K562 (cell line): ENCODE results near the gene GRB2. TPM values are rescaled to one million over a fixed set of nuclear protein-coding genes. Genes with fewer than 3 reads are reported as not detected.

Source experiments
- ATAC-seq: fragments of 200-7000 bp; cut with Tn5 transposase; 3 replicates; pipeline ENCODE4 v1.9.1; 2020; ENCODE audit warnings: moderate library complexity
- BruUV-seq: library from RNA; stranded (reverse); fragments of 400-500 nt; replicated peaks from 2 replicates; lab custom pipeline; 2021; lab: Mats Ljungman, UMichigan
- CTCF ChIA-PET: fragments of 300-600 bp; formaldehyde crosslinking; extraction: SDS; loops from one replicate; lab custom pipeline; 2021; ENCODE audit warnings: low intra/inter-chr PET ratio; lab: Yijun Ruan, JAX
- POLR2A ChIA-PET: fragments of 300-600, 350-650 bp; sonication (Branson Sonifier 250); formaldehyde crosslinking; extraction: SDS; loops from one replicate; lab custom pipeline; 2021; ENCODE audit warnings: antibody characterized with exemption, inconsistent platforms; lab: Yijun Ruan, JAX
- DNase-seq, 4 experiments: peaks; one replicate each; pipeline versions ENCODE4 v3.0.0 to v3.0.0-alpha.2; 2011 to 2018; ENCODE audit warnings: low spot score in 3 of 4, mixed read lengths in 3 of 4; ENCODE audit errors: extremely low read depth in 1 of 4
- FAIRE-seq: peaks from 2 replicates; lab custom pipeline; 2011; peaks lifted over from hg19 to GRCh38; lab: Jason Lieb, UNC
- H2AFZ ChIP-seq: 2 replicates; pipeline ENCODE4 v1.6.0; 2011; ENCODE audit warnings: low read depth, low read length, control low read depth, inconsistent platforms
- H3K27ac ChIP-seq: fragments of 200-600 bp; 3 replicates; pipeline ENCODE4 v1.8.0; 2011; ENCODE audit warnings: low read depth, mild to moderate bottlenecking, control low read depth, inconsistent platforms, low read length, moderate library complexity, mixed read lengths; ENCODE audit errors: extremely low read depth
- H3K27me3 ChIP-seq, 2 experiments: fragments of 300-600 bp in 1 of 2; 2 replicates in 1 of 2; 3 replicates in 1 of 2; pipeline versions ENCODE4 v1.6.0 to v1.8.0; 2011; ENCODE audit warnings: inconsistent platforms in 2 of 2, low read length in 2 of 2, mild to moderate bottlenecking in 1 of 2, mixed read lengths in 1 of 2, moderate library complexity in 1 of 2; ENCODE audit not compliant: control insufficient read depth in 2 of 2, insufficient read depth in 2 of 2
- H3K36me3 ChIP-seq: fragments of 300-600 bp; 3 replicates; pipeline ENCODE4 v1.8.0; 2011; ENCODE audit warnings: mild to moderate bottlenecking, low read length, inconsistent platforms; ENCODE audit not compliant: control insufficient read depth, insufficient read depth
- H3K4me1 ChIP-seq, 2 experiments: fragments of 200-600 bp in 1 of 2; replicated peaks in 1 of 2; 2 replicates in 1 of 2; 3 replicates in 1 of 2; pipeline versions ENCODE4 v1.5.1 to v1.8.0; 2011; ENCODE audit warnings: inconsistent platforms in 2 of 2, low read length in 2 of 2, mild to moderate bottlenecking in 1 of 2, mixed read lengths in 1 of 2, moderate library complexity in 1 of 2; ENCODE audit not compliant: control insufficient read depth in 2 of 2, insufficient read depth in 2 of 2
- H3K4me2 ChIP-seq: 2 replicates; pipeline ENCODE4 v1.6.1; 2011; ENCODE audit warnings: low read length, control low read depth, inconsistent platforms, mixed read lengths; ENCODE audit not compliant: insufficient read depth
- H3K4me3 ChIP-seq: fragments of 200-600 bp; sonication (generic), shearing (Covaris generic); 2 replicates; pipeline ENCODE4 v1.5.1; 2016; ENCODE audit warnings: control low read depth, inconsistent platforms
- H3K79me2 ChIP-seq: fragments of 200-600 bp; 3 replicates; pipeline ENCODE4 v1.8.0; 2011; ENCODE audit warnings: low read length, inconsistent platforms; ENCODE audit not compliant: control insufficient read depth, insufficient read depth
- H3K9ac ChIP-seq, 2 experiments: 2 replicates each; pipeline versions ENCODE4 v1.6.0 to v1.6.1; 2011; ENCODE audit warnings: low read depth in 2 of 2, low read length in 2 of 2, control low read depth in 1 of 2, inconsistent platforms in 1 of 2, mild to moderate bottlenecking in 1 of 2, mixed read lengths in 1 of 2; ENCODE audit not compliant: insufficient read depth in 1 of 2
- H3K9me1 ChIP-seq: one replicate; pipeline ENCODE4 v1.6.0; 2011; ENCODE audit warnings: inconsistent platforms, mild to moderate bottlenecking, low read length, moderate library complexity; ENCODE audit not compliant: control insufficient read depth, insufficient read depth
- H3K9me3 ChIP-seq: replicated peaks from 2 replicates; pipeline ENCODE4 v1.5.1; 2011; ENCODE audit warnings: low read depth, low read length, inconsistent platforms; ENCODE audit not compliant: control insufficient read depth, insufficient read depth
- H4K20me1 ChIP-seq: replicated peaks from 2 replicates; pipeline ENCODE4 v1.6.1; 2011; ENCODE audit warnings: low read length, inconsistent platforms, mixed read lengths; ENCODE audit not compliant: control insufficient read depth, insufficient read depth
- ATF7 ChIP-seq: fragments of 450-650 bp; IDR thresholded peaks from 2 replicates; pipeline ENCODE4 v1.7.1; 2014; ENCODE audit warnings: mild to moderate bottlenecking, moderate library complexity
- CTBP1 ChIP-seq: fragments of 450-650 bp; IDR thresholded peaks from 2 replicates; pipeline ENCODE4 v1.6.1; 2016; ENCODE audit warnings: borderline replicate concordance
- CUX1 ChIP-seq: fragments of 200-800 bp; sonication (Bioruptor generic); IDR thresholded peaks from 2 replicates; pipeline ENCODE4 v1.6.1; 2016; ENCODE audit warnings: missing genetic modification characterization, missing compliant biosample characterization
- FOS ChIP-seq: IDR thresholded peaks from 3 replicates; pipeline ENCODE4 v1.6.1; 2011; ENCODE audit not compliant: insufficient read length; ENCODE audit errors: extremely low read depth
- FOXJ3 ChIP-seq: sonication (generic); formaldehyde crosslinking; IDR thresholded peaks from 2 replicates; pipeline ENCODE4 v1.4.0; 2020; ENCODE audit warnings: mild to moderate bottlenecking, missing genetic modification reagents
- FOXP1 ChIP-seq: sonication (generic); formaldehyde crosslinking; IDR thresholded peaks from 2 replicates; pipeline ENCODE4 v1.8.0; 2022; ENCODE audit warnings: mild to moderate bottlenecking, missing genetic modification reagents
- GATAD2B ChIP-seq: fragments of 450-650 bp; IDR thresholded peaks from 2 replicates; pipeline ENCODE4 v1.6.1; 2017; ENCODE audit warnings: mild to moderate bottlenecking, borderline replicate concordance
- HLTF ChIP-seq: fragments of 450-650 bp; IDR thresholded peaks from 2 replicates; pipeline ENCODE4 v1.6.1; 2016
- KDM2B ChIP-seq: fragments of 250-450 bp; sonication (Bioruptor Pico); IDR thresholded peaks from 2 replicates; pipeline ENCODE4 v1.8.0; 2021; ENCODE audit warnings: mild to moderate bottlenecking, moderate library complexity
- MCM7 ChIP-seq, 2 experiments: fragments of 450-650 bp; IDR thresholded peaks; 2 replicates each; pipeline ENCODE4 v1.6.1; 2016 to 2018
- NR4A1 ChIP-seq, 2 experiments: fragments of 250-450 bp in 1 of 2; fragments of 450-650 bp in 1 of 2; sonication (Bioruptor Pico) in 1 of 2; IDR thresholded peaks; 2 replicates each; pipeline versions ENCODE4 v1.4.0 to v1.6.1; 2016 to 2020; ENCODE audit warnings: mild to moderate bottlenecking in 2 of 2, missing compliant biosample characterization in 1 of 2, missing genetic modification characterization in 1 of 2, moderate library complexity in 1 of 2
- STAG1 ChIP-seq: sonication (generic); formaldehyde crosslinking; IDR thresholded peaks from 2 replicates; pipeline ENCODE4 v1.5.0; 2020; ENCODE audit warnings: missing genetic modification reagents, borderline replicate concordance
- TCF7 ChIP-seq: sonication (generic); IDR thresholded peaks from 2 replicates; pipeline ENCODE4 v1.6.1; 2016; ENCODE audit warnings: antibody characterized with exemption, borderline replicate concordance
- ZKSCAN3 ChIP-seq: fragments of 250-450 bp; sonication (Bioruptor Pico); IDR thresholded peaks from 2 replicates; pipeline ENCODE4 v1.4.0; 2020
- ZNF282 ChIP-seq: sonication (generic); formaldehyde crosslinking; IDR thresholded peaks from 2 replicates; pipeline ENCODE4 v1.8.1; 2023; ENCODE audit warnings: missing genetic modification reagents
- ZNF41 ChIP-seq: fragments of 250-450 bp; sonication (Bioruptor Pico); conservative IDR thresholded peaks from 2 replicates; pipeline ENCODE4 v1.4.0; 2020; ENCODE audit warnings: mild to moderate bottlenecking
- ZSCAN32 ChIP-seq: fragments of 450-650 bp; formaldehyde crosslinking; IDR thresholded peaks from 2 replicates; pipeline ENCODE4 v1.4.0; 2020; ENCODE audit warnings: mild to moderate bottlenecking, moderate library complexity
- WGBS: fragments of 100-300 bp; shearing (Covaris generic); methylation state at CpG from one replicate; pipeline ENCODE4 v1.1.6; 2016; ENCODE audit warnings: low coverage, mixed read lengths; ENCODE audit not compliant: insufficient coverage; ENCODE audit errors: missing lambda C conversion rate; 5-methylcytosine and 5-hydroxymethylcytosine counted together
- in situ Hi-C: fragments of 300-500 bp; cut with MboI; formaldehyde crosslinking; loops from 4 replicates; pipeline ENCODE4 v1.15.0; 2018; ENCODE audit warnings: inconsistent platforms, mixed read lengths
- intact Hi-C: fragments of 100-400 bp; cut with micrococcal nuclease; formaldehyde crosslinking; loops from 2 replicates; pipeline ENCODE4 v1.14.2; 2022
- polyA plus RNA-seq, 8 experiments: library from polyadenylated mRNA; depleted of rRNA in 4 of 8; stranded (reverse) in 5 of 8; unstranded in 3 of 8; fragments of >200 nt; fragmentation: Nextera tagmentation in 2 of 8; fragmentation: Illumina TruSeq in 1 of 8; extraction: Ambion mirVana in 2 of 8; extraction: Trizol in 1 of 8; gene quantifications; 2 replicates each; pipeline versions ENCODE4 v1.2.1 to v1.2.3, GENCODE V29; 2011 to 2014; ENCODE audit warnings: inconsistent platforms in 1 of 8, missing spikeins in 1 of 8
- total RNA-seq, 7 experiments: library from RNA; depleted of rRNA in 6 of 7; stranded (reverse); fragments of >200 nt in 6 of 7; fragmentation: Illumina TruSeq in 2 of 7; extraction: Trizol in 2 of 7; gene quantifications; 2 replicates each; pipeline versions ENCODE4 v1.2.1 to v1.2.3, GENCODE V29; 2011 to 2021; ENCODE audit warnings: low replicate concordance in 1 of 7
- TF ChIP-seq, protein P1 (sequence below): fragments of 200-800 bp; sonication (Bioruptor generic); IDR thresholded peaks from 2 replicates; pipeline ENCODE4 v1.6.1; 2017; ENCODE audit warnings: missing genetic modification characterization, missing compliant biosample characterization

The GRB2 gene
- total and polyA plus RNA-seq, 9 of the 15 experiments (the other 6 are each of a cell fraction or from before 2014, with no cell fraction given), result 57.2 to 136 (median 84.8) TPM

DNA sequence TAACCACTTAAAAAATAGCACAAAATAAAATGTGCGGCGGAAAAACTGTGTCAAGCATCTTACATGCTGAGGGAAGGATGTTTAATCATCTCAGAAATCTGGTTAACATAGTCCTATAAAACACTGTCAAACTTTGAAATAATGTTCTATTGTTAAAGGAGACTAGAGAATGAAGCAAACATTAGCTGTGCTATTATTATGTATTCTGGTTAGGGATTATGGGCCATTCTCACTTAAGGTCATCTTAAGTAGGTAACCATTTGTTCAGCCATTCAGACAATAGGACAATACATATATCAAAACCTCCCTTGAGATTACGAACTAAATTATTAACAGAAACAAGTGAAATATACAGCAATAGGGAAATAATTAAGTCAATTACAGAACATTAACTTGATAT is 24.7 kb downstream of the GRB2 start:
- Histone ChIP-seq H2AFZ (no peak overlapping the region), H3K9ac (no peak overlapping the region), H3K9me3 (no peaks in the 10 kb centered on the region), H3K4me3 (no peak overlapping the region), H3K9me1 (no peaks in the 10 kb centered on the region), H3K27ac (no peak overlapping the region), H3K79me2 (peaks cover 86% of the 10 kb centered on the region)
- TF ChIP-seq, protein P1, sequence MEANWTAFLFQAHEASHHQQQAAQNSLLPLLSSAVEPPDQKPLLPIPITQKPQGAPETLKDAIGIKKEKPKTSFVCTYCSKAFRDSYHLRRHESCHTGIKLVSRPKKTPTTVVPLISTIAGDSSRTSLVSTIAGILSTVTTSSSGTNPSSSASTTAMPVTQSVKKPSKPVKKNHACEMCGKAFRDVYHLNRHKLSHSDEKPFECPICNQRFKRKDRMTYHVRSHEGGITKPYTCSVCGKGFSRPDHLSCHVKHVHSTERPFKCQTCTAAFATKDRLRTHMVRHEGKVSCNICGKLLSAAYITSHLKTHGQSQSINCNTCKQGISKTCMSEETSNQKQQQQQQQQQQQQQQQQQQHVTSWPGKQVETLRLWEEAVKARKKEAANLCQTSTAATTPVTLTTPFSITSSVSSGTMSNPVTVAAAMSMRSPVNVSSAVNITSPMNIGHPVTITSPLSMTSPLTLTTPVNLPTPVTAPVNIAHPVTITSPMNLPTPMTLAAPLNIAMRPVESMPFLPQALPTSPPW (CRISPR knock-in tag), result no peak
- no peak for TF ChIP-seq ZSCAN32 (CRISPR knock-in tag)
- no peak for TF ChIP-seq CUX1 (CRISPR knock-in tag)
- TF ChIP-seq HLTF, result no peak
- no peak for TF ChIP-seq GATAD2B
- TF ChIP-seq FOXP1, result no peak
- TF ChIP-seq NR4A1 (CRISPR knock-in tag; IDR thresholded peaks at IDR 0.05), result no peak
- TF ChIP-seq NR4A1 (tag; IDR thresholded peaks at IDR 0.05), result no peak
- TF ChIP-seq FOXJ3 (CRISPR knock-in tag), result no peak
- no peak for TF ChIP-seq TCF7
- TF ChIP-seq STAG1 (CRISPR knock-in tag), result no peak
- TF ChIP-seq MCM7 (IDR thresholded peaks at IDR 0.05), result no peak
- TF ChIP-seq KDM2B (CRISPR knock-in tag), result no peak
- TF ChIP-seq ZNF41 (CRISPR knock-in tag), result no peak
- TF ChIP-seq ZKSCAN3 (CRISPR knock-in tag), result no peak
- no peak for TF ChIP-seq ZNF282 (CRISPR knock-in tag)
- no peak for TF ChIP-seq FOS
- TF ChIP-seq ATF7, result no peak
- TF ChIP-seq CTBP1, result no peak
- TF ChIP-seq, all 486 proteins: peak for 0
- no peaks in the 10 kb centered on the region for H3K27me3 ChIP-seq
- no peak overlapping the region for H3K4me2 ChIP-seq
- ATAC-seq (no peak), FAIRE-seq (no peak), DNase-seq (no peak)
- ChIA-PET CTCF (no interaction called here), POLR2A (interaction anchor here (0.7 to 3.3 kb wide), 4 partner anchors 10 to 15 kb away, joined by 3 to 11 read pairs (median 6); no protein-coding TSS in a partner anchor)
- peaks cover 4 to 9% of the 10 kb centered on the region in 2 experiments; a peak in 3 of 5 replicates for H3K4me1 ChIP-seq
- in situ Hi-C loops, result no loop called here
- no TSS peak for BruUV-seq
- H3K36me3 ChIP-seq, result peaks cover 25% of the 10 kb centered on the region
- peaks cover 3% of the 10 kb centered on the region; the same call in 1 of the 2 replicates for H4K20me1 ChIP-seq
- intact Hi-C loops, result no loop called here
- WGBS, result 96% methylated on average over 3 of the region's 3 CpGs
